HG03064 (cell line): ENCODE data around the gene PBRM1.
"Not testable (repeated sequence)": the region's sequence is repeated elsewhere in the genome, so short reads cannot be mapped to it uniquely, and the experiment has no call there.

Source experiments
- ATAC-seq: cut with Tn5 transposase; IDR thresholded peaks from one replicate; pipeline ENCODE4 v1.9.1; 2021; ENCODE audit warnings: low read depth; ENCODE audit not compliant: unreplicated experiment

PBRM1 gene

GRCh38 chr3:52705438-52705687 lies 19.6 kb upstream of the PBRM1 start:
- ATAC-seq = no peak

- peak; percentile 9 for ATAC-seq
These were observed 19.1 kb upstream of the PBRM1 start for GRCh38 chr3:52704611-52705437.

GRCh38 chr3:52703341-52703740 lies 17.6 kb upstream of the PBRM1 start:
- ATAC-seq = no peak

- ATAC-seq = no peak
These were observed 11.9 kb upstream of the PBRM1 start for GRCh38 chr3:52697632-52697965.

GRCh38 chr3:52696830-52697631 lies 11.3 kb upstream of the PBRM1 start:
- ATAC-seq = no peak

- ATAC-seq = no peak
These were observed 10.3 kb upstream of the PBRM1 start for GRCh38 chr3:52695798-52696671.

GRCh38 chr3:52694528-52695189 lies 8.9 kb upstream of the PBRM1 start:
- no peak for ATAC-seq

- ATAC-seq = no peak
These were observed 7.4 kb upstream of the PBRM1 start for GRCh38 chr3:52693071-52693470.

- ATAC-seq = no peak
These were observed 4.8 kb upstream of the PBRM1 start for GRCh38 chr3:52690560-52690959.

- ATAC-seq = no peak
These were observed 3.4 kb upstream of the PBRM1 start for GRCh38 chr3:52689151-52689550.

- no peak for ATAC-seq
These were observed 2.6 kb upstream of the PBRM1 start for GRCh38 chr3:52688266-52688665.

- ATAC-seq = peak; percentile 61
These were observed 416 bp downstream of the PBRM1 start for GRCh38 chr3:52685285-52685708.

- no peak for ATAC-seq
These were observed 1.5 kb downstream of the PBRM1 start for GRCh38 chr3:52684184-52684583.

GRCh38 chr3:52683611-52684010 lies 2.1 kb downstream of the PBRM1 start:
- no peak for ATAC-seq

- no peak for ATAC-seq
These were observed 3.7 kb downstream of the PBRM1 start for GRCh38 chr3:52682016-52682415.

- no peak for ATAC-seq
These were observed 4.1 kb downstream of the PBRM1 start for GRCh38 chr3:52681596-52681995.

- ATAC-seq = no peak
These were observed 5.9 kb downstream of the PBRM1 start for GRCh38 chr3:52679811-52680210.

GRCh38 chr3:52679199-52679538 lies 6.5 kb downstream of the PBRM1 start:
- ATAC-seq = no peak

- ATAC-seq = no peak
These were observed 7.2 kb downstream of the PBRM1 start for GRCh38 chr3:52678265-52679198.

GRCh38 chr3:52676201-52676600 lies 9.5 kb downstream of the PBRM1 start:
- ATAC-seq = not testable (repeated sequence)
